ENCODE data around the gene NACAD. TPM values are rescaled to one million over a fixed set of nuclear protein-coding genes. Genes with fewer than 3 reads are reported as not detected.
A peak's percentile ranks its signal among the peaks of the same experiment; 100 is the strongest.
"Not testable (repeated sequence)": the region's sequence is repeated elsewhere in the genome, so short reads cannot be mapped to it uniquely, and the experiment has no call there.

Gene NACAD
- total RNA-seq, 1 donor from 2014 or later: 1.4 TPM

DNA sequence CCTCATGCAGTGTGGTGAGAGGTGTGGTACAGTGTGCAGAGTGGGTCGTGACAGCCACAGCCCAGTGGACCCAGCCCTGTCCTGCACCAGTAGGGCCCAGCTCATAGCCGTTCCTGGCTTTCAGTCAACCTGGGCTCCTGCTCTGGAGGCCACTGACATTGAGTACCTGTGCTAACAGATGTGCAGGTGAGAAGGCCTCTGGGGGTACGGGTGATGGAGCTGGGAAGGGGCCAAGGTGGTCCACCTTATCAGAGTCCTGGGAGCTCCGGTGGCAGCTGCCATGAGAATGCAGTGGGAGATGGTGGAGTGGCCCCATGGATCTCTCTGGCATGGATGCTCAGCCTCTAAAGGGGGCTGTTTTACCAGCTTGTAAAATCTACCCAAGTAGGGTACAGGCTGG lies 28.8 kb upstream of the NACAD start:
- no peak for DNase-seq (ENCODE audit: low spot score)

DNA sequence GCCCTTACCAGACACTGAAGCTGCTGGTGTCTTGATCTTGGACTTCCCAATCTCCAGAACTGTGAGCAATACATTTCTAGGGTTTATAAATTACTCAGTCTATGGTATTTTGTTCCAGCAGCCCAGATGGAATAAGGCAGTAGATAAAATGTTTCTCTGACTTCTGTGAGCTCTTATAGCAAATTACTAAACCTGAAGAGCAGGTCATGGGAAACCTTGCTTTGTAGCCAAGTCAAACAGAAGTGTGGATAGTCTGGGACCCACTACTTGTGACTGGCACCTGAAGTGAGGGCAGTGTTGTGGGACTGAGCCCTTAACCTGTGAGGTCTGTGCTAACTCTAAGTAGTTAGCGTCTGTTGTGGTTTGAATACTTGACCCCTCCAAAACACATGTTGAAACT lies 27.3 kb upstream of the NACAD start:
- DNase-seq (ENCODE audit: low spot score): no peak

GRCh38 chr7:45114926-45115325 lies 26.2 kb upstream of the NACAD start:
- DNase-seq (ENCODE audit: low spot score): no peak

- DNase-seq (ENCODE audit: low spot score): not testable (repeated sequence)
Observed at GRCh38 chr7:45114257-45114656, 25.5 kb upstream of the NACAD start.

GRCh38 chr7:45112648-45113047 lies 23.9 kb upstream of the NACAD start:
- DNase-seq (ENCODE audit: low spot score): peak; percentile 19

GRCh38 chr7:45111298-45112223 lies 22.8 kb upstream of the NACAD start, which contains the start of gene TBRG4:
TBRG4 (minus strand) TSS chr7:45111697; CDS start chr7:45109237, 2,460 bp downstream.
- peak; percentile 98 for DNase-seq (ENCODE audit: low spot score)

DNA sequence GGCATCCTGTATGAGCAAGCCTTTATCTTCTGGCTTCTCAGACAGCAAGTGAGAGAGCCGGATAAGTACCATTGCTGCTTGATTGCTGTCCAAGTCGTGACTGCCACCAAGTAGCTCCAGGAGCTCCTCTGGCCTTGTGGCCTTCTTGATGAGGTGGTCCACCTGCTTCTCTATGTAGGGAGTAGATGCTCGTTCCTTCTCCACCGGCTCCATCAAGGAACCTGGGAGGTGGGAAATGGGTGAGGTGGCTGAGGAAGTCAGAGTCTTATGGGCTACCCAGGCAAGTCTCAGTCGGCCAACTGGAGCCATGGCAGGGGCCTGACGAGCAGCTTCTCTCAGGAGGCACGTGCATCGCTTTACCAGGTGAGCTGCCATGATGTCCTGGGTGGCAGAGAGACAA lies 20.1 kb upstream of the NACAD start:
- no peak for DNase-seq (ENCODE audit: low spot score)

DNA sequence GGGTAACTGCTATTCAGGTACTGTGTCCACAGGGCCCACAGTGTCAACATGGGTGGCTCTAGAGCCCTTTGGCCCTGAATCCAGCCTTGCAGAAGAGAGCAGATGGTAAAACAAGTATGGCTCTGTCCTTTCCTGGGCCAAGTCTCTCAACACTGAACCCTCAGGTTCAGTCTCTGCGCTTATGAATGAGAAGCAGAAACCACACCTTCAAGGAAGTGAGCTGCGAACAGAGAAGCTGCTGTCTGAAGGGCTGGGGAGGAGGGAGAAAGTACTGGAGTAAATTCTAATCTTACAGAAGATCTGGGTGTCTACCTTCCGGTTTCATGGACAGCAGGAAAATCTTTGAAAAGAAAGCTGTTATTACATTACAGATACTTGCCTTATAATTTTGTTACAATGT lies 18.6 kb upstream of the NACAD start:
- no peak for DNase-seq (ENCODE audit: low spot score)

DNA sequence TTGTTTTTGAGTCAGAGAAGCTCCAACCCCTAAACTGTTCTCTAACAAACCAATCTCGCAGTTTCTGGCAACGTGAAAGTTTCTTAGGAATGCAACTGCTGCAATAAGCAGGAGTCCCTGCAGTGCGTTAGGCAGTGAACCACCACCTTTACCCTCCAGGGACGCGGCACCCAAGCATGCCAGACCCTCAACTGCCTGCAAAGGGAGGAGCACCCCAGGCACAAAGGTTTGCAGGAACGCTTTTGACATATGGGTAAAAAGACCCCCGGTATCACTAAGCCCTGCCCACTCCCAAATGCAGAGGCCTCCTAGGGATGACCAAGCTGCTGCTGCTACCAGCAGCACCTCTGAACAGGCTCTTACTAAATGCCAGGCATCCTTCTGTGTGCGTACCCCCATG lies 18.1 kb upstream of the NACAD start:
- no peak for DNase-seq (ENCODE audit: low spot score)

DNA sequence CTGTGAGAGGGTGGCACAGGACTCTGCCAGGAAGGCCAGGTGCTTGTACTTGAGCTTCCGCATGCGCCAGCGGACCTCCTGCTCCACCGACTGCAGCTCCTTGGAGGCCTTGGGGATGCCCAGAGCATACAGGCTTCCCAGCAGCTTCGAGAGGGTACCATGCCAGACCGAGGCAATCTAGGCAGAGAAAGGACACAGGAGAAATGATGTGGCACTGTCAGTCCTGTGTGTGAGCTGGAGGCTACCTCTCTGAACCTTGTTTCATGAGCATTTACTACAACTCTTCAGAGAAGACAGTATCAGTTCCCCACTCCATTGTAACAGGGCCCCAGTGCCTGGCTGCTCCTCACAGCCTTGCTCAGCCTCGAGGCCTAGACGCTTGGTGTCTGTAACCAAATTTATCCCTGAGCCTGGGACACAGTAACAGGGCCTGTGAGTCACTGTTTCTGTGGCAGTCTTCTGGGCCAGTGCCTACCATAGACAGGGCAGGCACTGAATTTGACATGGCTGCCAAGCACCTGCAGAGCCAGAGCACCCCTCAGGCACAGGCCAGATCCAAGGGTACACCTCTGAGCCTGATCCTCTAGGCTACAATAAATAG lies 16.9 kb upstream of the NACAD start:
- DNase-seq (ENCODE audit: low spot score): no peak

DNA sequence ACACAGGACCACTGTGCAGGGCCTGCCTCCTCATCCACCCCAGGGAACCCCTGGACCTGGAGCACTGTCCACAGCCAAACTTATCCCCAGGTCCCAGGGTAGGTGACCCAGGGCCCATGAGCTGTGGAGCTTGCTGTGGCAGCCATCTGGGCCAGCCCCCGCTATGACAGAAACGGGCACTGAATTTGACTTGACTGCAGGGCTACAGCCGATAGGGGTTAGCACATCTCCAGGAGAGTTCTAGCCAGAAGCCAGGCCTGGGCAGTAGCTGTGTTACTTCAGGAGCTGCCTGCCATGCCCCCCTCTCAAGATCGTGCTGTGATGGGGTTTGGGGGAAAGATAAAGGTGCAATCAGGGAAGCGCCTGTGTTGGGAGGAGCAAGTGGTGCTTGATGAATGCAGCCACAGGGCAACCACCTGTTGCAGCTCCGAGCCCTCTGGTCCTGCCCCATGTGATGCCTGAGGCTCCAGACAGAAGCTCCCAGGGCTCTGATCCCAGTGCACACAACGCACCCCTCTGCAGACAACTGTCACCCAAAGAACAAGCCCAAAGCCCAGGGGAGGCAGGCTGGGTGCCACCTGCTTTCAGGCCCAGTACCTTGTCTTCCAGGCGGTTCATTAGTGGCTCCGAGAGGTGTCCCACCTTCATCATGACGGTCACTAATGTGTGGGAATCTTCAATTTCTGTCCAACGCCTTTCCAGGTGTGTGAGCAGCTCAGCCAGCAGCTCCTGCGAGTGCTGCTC lies 16.2 kb upstream of the NACAD start:
- no peak for DNase-seq (ENCODE audit: low spot score)

GRCh38 chr7:45103958-45104843 lies 15.4 kb upstream of the NACAD start:
- no peak for DNase-seq (ENCODE audit: low spot score)

DNA sequence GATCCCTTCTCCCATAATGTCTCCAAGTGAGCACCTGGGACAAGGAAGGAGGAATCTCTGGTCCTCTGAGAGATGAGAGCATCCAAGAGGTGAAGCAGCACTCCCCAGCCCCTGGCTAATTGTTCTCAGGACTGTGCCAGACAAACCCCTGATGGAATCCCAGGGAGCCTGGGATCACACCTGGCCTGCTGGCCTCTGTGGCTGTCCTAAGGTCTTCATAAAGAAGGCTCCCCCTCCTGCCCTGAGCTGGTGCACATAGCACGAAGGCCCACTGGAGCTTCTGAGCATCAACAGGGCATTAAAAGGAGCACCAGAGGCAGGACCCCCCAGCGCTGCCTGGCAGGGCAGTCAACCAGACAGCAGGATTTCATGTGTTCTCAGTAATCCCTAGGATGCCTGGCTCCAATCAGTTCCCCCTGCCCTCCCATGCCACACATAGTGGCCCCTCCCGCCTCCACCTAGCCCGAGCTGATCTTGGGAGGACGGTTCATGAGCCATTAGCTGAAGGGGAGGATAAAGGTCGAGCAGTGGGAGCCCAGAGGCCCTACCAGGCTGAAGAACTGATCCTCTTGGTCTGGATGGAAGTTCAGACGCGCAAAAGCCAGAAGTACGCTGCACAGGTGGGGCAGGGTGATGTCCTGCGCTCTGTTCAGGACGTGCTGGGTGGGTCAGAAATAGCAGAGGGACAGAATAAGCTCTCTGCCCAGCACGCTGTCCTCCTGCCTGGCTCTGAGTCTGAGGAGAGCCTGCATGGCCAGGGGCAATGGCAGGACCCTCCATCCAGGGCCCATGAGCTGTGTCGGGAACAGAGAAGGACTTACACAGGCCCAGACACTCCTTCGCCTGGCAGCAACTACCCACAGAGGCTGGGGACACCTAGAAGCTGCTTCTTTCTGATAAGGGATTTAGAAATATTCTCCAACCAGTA lies 14.3 kb upstream of the NACAD start:
- no peak for DNase-seq (ENCODE audit: low spot score)

GRCh38 chr7:45101748-45102147 lies 13.0 kb upstream of the NACAD start:
- DNase-seq (ENCODE audit: low spot score): no peak

DNA sequence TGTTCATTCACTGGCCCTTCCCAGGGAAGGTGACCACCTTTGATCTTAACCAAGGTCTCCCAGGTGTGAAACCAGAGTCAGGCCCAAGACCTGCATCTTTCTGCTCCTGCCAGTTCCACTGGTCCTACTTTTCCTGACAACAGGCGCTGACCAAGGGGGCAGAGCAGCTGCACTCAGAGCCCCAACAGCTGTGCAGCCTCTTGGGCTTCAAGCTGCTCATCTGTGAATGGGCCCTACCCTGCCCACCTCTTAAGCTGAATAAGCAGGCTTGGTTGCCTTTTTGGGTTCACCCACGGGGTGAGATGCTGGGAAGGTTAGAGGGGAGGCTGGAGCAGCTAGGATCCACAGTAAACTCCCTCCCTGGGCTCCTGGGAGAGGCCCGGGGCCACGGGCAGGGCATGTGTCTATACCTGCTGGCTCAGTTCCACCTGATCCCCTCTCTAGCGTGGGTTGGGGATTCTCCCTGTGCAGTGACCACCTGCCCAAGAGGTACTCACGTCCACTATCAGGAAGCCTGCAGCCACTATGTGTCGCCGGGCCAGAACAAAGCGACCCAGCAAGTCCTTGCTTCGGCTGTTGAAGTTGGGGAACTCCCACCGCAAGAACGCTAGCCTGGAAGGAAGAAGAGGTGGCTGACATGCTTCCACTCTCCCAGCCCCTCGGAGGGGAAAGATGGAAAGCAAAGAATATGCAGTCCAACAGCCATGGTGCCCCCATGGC lies 12.2 kb upstream of the NACAD start:
- DNase-seq (ENCODE audit: low spot score): no peak

DNA sequence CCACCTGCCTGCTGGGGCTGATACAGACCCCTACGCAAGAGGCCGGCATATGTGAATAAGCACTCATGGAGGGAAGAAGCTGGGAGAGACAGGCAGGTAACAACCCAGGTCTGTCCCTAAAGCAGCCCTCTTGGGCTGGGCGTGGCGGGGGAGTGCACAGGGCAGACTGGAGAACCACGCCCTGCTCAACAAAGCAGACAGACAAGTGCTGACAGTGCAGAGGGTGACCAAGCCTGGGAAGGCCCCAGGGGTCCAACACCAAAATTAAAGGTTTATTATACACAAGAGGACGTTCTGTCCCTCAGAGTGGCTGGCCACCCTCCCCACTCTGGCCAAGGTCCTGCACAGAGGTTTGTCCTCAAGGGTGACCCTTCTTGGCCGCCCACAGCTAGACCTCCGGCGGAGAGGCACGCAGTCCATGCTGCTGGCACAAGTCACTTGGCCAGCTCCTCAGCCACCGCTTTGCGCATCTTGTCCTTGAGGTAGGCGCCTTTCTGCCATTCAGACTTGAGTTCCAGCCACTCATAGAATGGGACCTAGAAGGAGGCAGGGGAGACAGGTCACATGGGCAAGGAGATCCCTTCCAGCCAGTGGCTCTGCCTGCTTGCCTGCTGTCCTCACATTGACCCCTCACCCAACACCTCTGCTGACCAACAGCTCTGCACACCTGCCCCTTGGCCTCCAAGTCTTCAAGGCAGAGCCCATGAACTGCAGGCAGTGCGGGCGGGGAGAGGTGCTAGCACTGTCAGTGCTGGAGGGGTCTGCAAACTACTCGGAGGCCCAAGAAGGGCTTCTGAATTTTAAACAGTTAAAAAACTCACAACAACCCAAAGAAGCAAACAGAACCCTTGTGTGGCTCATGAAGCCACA lies 11.4 kb upstream of the NACAD start:
- no peak for DNase-seq (ENCODE audit: low spot score)

GRCh38 chr7:45098983-45099839 lies 10.4 kb upstream of the NACAD start:
- no peak for DNase-seq (ENCODE audit: low spot score)

DNA sequence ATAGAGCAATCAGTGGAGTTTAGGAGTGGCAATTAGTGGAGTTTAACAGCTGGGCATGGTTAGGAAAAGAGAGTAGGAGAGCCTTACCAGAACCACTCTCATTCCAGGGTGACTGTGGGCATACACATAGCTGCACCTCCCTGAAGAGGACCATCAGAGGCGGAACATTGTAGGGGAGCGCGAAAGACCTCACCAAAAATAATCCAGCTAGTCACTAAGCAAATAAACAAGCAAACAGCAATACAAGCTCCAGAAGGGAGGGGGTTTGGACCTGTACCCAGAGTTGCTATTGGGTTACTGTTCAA lies 4.1 kb upstream of the NACAD start:
- no peak for DNase-seq (ENCODE audit: low spot score)
